Loucy (cell line): ENCODE results near the gene YIPF7.

Experiments
- CTCF ChIP-seq: fragments of 200-600 bp; sonication (generic); conservative IDR thresholded peaks from 2 replicates; pipeline ENCODE4 v1.5.1; 2014; ENCODE audit warnings: mild to moderate bottlenecking, antibody characterized with exemption, low read length
- EZH2phosphoT487 ChIP-seq: fragments of 200-600 bp; IDR thresholded peaks from 2 replicates; pipeline ENCODE4 v1.6.1; 2018; ENCODE audit warnings: antibody characterized with exemption, mild to moderate bottlenecking, moderate library complexity, borderline replicate concordance

GRCh38 chr4:44684648-44685047 lies 33.2 kb upstream of the YIPF7 start:
- TF ChIP-seq CTCF (no peak), EZH2phosphoT487 (no peak)
